ENCODE data around the gene SAG.

DNA sequence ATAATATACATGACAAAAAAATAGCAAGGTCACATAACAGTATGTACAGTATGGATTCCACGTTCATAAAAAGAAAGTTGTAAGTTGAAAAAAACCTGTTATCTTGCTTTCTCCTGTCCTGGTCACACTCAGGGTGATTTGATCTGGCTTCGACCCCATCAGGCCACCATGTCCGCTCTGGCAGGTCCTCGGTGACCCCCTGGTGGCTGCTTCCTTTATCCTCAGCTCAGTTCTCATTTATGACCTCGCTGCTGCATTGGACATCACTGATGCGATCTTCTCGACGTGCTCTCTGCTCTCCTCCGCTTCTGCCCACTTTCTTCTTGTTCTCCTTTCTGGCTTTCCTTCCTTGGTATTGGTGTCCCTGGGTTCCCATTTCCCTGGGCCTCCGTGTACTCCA is 76.4 kb downstream of the SAG start:
- TF ChIP-seq EP300 (IDR thresholded peaks at IDR 0.05): no peak
- TF ChIP-seq, protein P1, sequence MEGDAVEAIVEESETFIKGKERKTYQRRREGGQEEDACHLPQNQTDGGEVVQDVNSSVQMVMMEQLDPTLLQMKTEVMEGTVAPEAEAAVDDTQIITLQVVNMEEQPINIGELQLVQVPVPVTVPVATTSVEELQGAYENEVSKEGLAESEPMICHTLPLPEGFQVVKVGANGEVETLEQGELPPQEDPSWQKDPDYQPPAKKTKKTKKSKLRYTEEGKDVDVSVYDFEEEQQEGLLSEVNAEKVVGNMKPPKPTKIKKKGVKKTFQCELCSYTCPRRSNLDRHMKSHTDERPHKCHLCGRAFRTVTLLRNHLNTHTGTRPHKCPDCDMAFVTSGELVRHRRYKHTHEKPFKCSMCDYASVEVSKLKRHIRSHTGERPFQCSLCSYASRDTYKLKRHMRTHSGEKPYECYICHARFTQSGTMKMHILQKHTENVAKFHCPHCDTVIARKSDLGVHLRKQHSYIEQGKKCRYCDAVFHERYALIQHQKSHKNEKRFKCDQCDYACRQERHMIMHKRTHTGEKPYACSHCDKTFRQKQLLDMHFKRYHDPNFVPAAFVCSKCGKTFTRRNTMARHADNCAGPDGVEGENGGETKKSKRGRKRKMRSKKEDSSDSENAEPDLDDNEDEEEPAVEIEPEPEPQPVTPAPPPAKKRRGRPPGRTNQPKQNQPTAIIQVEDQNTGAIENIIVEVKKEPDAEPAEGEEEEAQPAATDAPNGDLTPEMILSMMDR (IDR thresholded peaks at IDR 0.05): no peak
- TF ChIP-seq POLR2AphosphoS5 (IDR thresholded peaks at IDR 0.05): no peak
- no peak for TF ChIP-seq POLR2A (IDR thresholded peaks at IDR 0.05)
